Measurements from ENCODE around the gene CNRIP1. TPM values are rescaled to one million over a fixed set of nuclear protein-coding genes. Genes with fewer than 3 reads are reported as not detected.
A peak's percentile ranks its signal among the peaks of the same experiment; 100 is the strongest.

Gene CNRIP1
- total and polyA plus RNA-seq, 3 experiments from 2014 or later: 0.11 TPM; not detected in 2

DNA sequence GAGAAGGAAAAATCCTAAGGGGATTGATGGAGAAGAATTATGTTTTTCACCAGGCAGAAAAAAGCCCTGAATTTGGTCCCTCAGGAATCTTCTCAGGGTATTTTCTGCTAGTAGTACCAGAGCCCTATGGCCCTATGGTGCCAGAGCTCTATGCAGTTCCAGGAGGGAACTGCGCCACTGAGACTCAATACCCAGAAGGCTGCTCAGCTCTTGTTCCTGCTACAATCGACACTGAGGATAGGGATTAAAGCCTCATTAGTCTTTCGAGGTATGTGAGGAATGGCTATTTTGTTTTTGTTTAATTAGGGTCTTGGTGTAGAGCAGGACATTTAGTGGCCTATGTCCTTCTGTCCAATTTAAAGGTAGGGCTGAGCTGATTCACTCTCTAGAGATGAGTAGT, 45.7 kb downstream of the CNRIP1 start:
- Histone ChIP-seq H3K4me3 (ENCODE audit: low read length) (no peak overlapping the region), H3K27me3 (ENCODE audit: insufficient read depth, low read length, poor library complexity, severe bottlenecking) (peaks cover 3% of the 10 kb centered on the region), H3K4me1 (ENCODE audit: insufficient read depth, low read length) (no peaks in the 10 kb centered on the region), H3K36me3 (ENCODE audit: insufficient read depth, low read length) (no peaks in the 10 kb centered on the region), H3K9me3 (ENCODE audit: low read length) (no peaks in the 10 kb centered on the region), H3K27ac (ENCODE audit: low read depth, low read length) (no peak overlapping the region)
- H3K36me3 Mint-ChIP-seq: no peaks in the 10 kb centered on the region
- no peak for DNase-seq
- POLR2A ChIA-PET: no interaction called here
- H3K4me3 Mint-ChIP-seq: no peak overlapping the region
- H3K27me3 Mint-ChIP-seq: peaks cover 5 to 45% of the 10 kb centered on the region in 2 donors
- H3K4me1 Mint-ChIP-seq: no peaks in the 10 kb centered on the region
- no peaks in the 10 kb centered on the region for H3K9me3 Mint-ChIP-seq
- CTCF ChIA-PET: interaction anchor here (0.8 to 2.5 kb wide), 3 partner anchors 9 to 152 kb away, joined by 3 to 8 read pairs (median 4); no protein-coding TSS in a partner anchor
- H3K27ac Mint-ChIP-seq: no peak overlapping the region

DNA sequence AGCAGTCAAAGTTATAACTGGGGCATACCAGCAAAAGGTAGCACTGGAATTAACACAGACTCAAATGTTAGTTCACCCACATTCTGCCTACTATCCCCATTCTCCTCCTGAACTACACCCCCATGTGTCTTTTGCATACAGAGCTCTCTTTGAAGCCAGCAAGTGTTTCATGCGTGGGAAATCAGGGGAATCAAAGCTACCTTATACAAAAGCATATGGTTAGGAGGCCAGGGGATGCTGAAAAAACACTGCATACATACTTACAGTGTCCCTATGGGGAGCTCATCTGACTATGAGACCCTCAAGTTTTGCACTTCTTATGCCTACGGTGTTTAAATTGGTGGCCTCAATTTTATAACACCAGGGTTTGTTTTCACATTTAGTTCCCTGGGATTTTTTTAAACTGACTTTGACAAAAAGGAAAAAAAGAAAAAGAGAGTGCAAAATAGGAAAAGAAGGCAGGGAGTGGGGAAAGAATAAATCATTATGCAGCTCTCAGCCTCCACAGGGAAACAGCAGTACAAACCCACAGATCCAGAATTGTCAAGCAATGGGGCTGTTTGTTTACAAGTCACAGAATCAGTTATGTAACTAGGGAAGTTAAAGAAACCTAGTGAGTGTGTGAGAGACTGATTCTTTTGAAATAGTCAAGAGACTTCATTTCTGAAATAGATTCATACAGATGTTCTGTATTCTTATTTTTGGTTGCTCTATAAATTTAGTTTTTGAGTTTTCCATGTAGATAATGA, 47.3 kb downstream of the CNRIP1 start:
- H3K4me1 ChIP-seq (ENCODE audit: insufficient read depth, low read length): no peaks in the 10 kb centered on the region
- POLR2A ChIA-PET: no interaction called here

DNA sequence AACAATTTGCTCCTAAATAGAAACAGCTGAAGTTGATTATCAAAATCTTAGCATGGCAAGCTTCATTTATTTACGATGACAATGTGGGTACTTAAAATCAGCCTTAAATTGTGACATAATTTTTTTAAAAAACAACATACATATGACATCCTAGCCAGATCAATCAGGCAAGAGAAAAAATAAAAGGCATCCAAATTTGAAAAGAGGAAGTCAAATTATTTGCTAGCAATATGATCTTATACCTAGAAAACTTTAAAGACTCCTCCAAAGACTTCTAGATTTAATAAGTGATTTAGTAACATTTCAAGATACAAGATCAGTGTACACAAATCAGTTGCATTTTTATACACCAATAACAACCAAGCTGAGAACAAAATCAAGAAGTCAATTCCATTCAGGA, 53.1 kb downstream of the CNRIP1 start:
- Histone ChIP-seq H3K9me3 (ENCODE audit: low read length) (no peaks in the 10 kb centered on the region), H3K27ac (ENCODE audit: low read depth, low read length) (no peak overlapping the region), H3K4me1 (ENCODE audit: insufficient read depth, low read length) (no peaks in the 10 kb centered on the region), H3K36me3 (ENCODE audit: insufficient read depth, low read length) (no peaks in the 10 kb centered on the region), H3K4me3 (ENCODE audit: low read length) (no peak overlapping the region), H3K27me3 (ENCODE audit: insufficient read depth, low read length, poor library complexity, severe bottlenecking) (no peaks in the 10 kb centered on the region)
- no peak overlapping the region for H3K27ac Mint-ChIP-seq
- peaks cover 0 to 2% (median 0%) of the 10 kb centered on the region in 5 donors for H3K9me3 Mint-ChIP-seq
- CTCF ChIA-PET: no interaction called here
- no peaks in the 10 kb centered on the region for H3K36me3 Mint-ChIP-seq
- H3K4me1 Mint-ChIP-seq: no peaks in the 10 kb centered on the region
- POLR2A ChIA-PET: no interaction called here
- peaks cover 8 to 14% of the 10 kb centered on the region in 2 donors for H3K27me3 Mint-ChIP-seq
- no peak overlapping the region for H3K4me3 Mint-ChIP-seq
- DNase-seq: no peak

More for the DNA sequence above, 47.3 kb downstream of the CNRIP1 start:
- Mint-ChIP-seq H3K36me3 (no peaks in the 10 kb centered on the region), H3K27ac (no peak overlapping the region), H3K4me3 (no peak overlapping the region), H3K27me3 (peaks cover 7 to 39% of the 10 kb centered on the region in 2 donors), H3K4me1 (no peaks in the 10 kb centered on the region), H3K9me3 (no peaks in the 10 kb centered on the region)
- Histone ChIP-seq H3K27ac (ENCODE audit: low read depth, low read length) (no peak overlapping the region), H3K9me3 (ENCODE audit: low read length) (no peaks in the 10 kb centered on the region), H3K4me3 (ENCODE audit: low read length) (no peak overlapping the region), H3K36me3 (ENCODE audit: insufficient read depth, low read length) (no peaks in the 10 kb centered on the region), H3K27me3 (ENCODE audit: insufficient read depth, low read length, poor library complexity, severe bottlenecking) (peaks cover 3% of the 10 kb centered on the region)
- no peak for DNase-seq
- CTCF ChIA-PET: no interaction called here

DNA sequence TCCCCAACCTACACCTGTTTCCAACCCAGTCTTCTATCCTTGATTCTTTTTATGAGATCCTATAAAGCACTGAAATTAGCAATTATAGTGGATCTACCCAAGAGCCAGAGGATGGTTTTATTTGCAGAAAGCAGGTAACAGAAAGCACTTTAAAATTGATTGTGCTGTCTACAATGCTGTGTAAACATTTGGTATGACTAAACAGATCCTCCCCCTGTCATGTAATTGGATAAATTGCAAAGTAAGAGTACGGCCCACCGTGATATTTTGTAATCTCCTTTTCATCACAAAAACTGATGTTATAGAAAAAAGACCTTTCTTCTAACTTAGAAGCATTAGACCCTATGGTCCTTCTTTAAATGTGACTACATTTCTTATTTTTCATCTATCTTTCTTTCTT, 56.1 kb downstream of the CNRIP1 start:
- H3K4me3 ChIP-seq (ENCODE audit: low read length): no peak overlapping the region
- no peaks in the 10 kb centered on the region for H3K36me3 ChIP-seq (ENCODE audit: insufficient read depth, low read length)
- no peaks in the 10 kb centered on the region for H3K4me1 ChIP-seq (ENCODE audit: insufficient read depth, low read length)
- no peaks in the 10 kb centered on the region for H3K9me3 ChIP-seq (ENCODE audit: low read length)
- no peak overlapping the region for H3K27ac Mint-ChIP-seq
- H3K27me3 ChIP-seq (ENCODE audit: insufficient read depth, low read length, poor library complexity, severe bottlenecking): no peaks in the 10 kb centered on the region
- POLR2A ChIA-PET: no interaction called here
- no peak for DNase-seq
- peaks cover 3 to 11% of the 10 kb centered on the region in 2 donors for H3K27me3 Mint-ChIP-seq
- H3K36me3 Mint-ChIP-seq: no peaks in the 10 kb centered on the region
- H3K4me3 Mint-ChIP-seq: no peak overlapping the region
- CTCF ChIA-PET: no interaction called here
- H3K4me1 Mint-ChIP-seq: no peaks in the 10 kb centered on the region
- peaks cover 0 to 2% (median 0%) of the 10 kb centered on the region in 5 donors for H3K9me3 Mint-ChIP-seq
- H3K27ac ChIP-seq (ENCODE audit: low read depth, low read length): no peak overlapping the region

DNA sequence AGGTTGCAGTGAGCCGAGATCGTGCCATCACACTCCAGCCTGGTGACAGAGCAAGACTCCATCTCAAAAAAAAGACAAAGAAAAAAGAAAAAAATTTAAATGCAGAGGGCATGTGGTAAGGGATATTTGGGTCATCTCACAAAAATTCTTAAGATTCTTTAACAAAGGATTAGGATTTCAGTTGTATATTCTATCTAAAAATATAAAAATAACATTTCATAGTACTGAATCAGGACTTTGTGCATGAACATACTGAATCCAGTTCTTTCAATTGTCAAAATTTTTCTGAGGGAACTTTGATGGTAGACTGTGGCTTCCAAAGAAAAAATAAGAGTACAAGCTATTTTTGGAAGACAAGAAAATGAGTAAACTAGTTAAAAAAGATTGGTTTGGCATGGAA, 60.9 kb downstream of the CNRIP1 start:
- no peak for DNase-seq
- H3K36me3 Mint-ChIP-seq: no peaks in the 10 kb centered on the region
- Histone ChIP-seq H3K9me3 (ENCODE audit: low read length) (no peaks in the 10 kb centered on the region), H3K27me3 (ENCODE audit: insufficient read depth, low read length, poor library complexity, severe bottlenecking) (no peaks in the 10 kb centered on the region), H3K36me3 (ENCODE audit: insufficient read depth, low read length) (no peaks in the 10 kb centered on the region), H3K4me1 (ENCODE audit: insufficient read depth, low read length) (peaks cover 10% of the 10 kb centered on the region), H3K27ac (ENCODE audit: low read depth, low read length) (no peak overlapping the region), H3K4me3 (ENCODE audit: low read length) (no peak overlapping the region)
- no peak overlapping the region for H3K4me3 Mint-ChIP-seq
- H3K4me1 Mint-ChIP-seq: peaks cover 13 to 28% (median 18%) of the 10 kb centered on the region in 3 donors
- CTCF ChIA-PET: no interaction called here
- H3K9me3 Mint-ChIP-seq: no peaks in the 10 kb centered on the region
- H3K27ac Mint-ChIP-seq: no peak overlapping the region
- POLR2A ChIA-PET: no interaction called here
- H3K27me3 Mint-ChIP-seq: peaks cover 0 to 4% of the 10 kb centered on the region in 2 donors

DNA sequence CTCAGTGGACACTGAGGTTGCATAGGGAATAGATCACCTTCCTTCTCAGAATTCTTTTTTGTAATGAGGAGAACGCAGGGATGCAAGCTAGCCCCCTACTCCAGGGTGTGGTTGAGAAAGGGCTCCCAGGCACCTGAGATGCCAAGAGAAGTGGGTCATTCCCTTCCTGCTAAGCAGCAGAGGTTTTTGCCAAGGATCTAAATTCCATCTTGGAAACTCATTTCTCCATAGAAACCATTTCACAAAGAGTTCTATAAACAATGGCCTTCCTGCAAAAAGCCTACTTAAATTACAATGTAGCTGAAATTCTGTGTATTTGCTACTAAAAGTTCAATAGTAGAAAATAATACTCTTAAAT, 63.7 kb downstream of the CNRIP1 start:
- peak overlapping the region in 4 of 8 donors; percentile 14 to 68 (median 50) for H3K27ac Mint-ChIP-seq
- H3K36me3 Mint-ChIP-seq: peaks cover 0 to 13% (median 0%) of the 10 kb centered on the region in 3 donors
- peaks cover 21 to 41% (median 29%) of the 10 kb centered on the region in 3 donors for H3K4me1 Mint-ChIP-seq
- Histone ChIP-seq H3K9me3 (ENCODE audit: low read length) (no peaks in the 10 kb centered on the region), H3K4me3 (ENCODE audit: low read length) (no peak overlapping the region), H3K36me3 (ENCODE audit: insufficient read depth, low read length) (no peaks in the 10 kb centered on the region), H3K27ac (ENCODE audit: low read depth, low read length) (no peak overlapping the region), H3K27me3 (ENCODE audit: insufficient read depth, low read length, poor library complexity, severe bottlenecking) (no peaks in the 10 kb centered on the region), H3K4me1 (ENCODE audit: insufficient read depth, low read length) (peaks cover 10% of the 10 kb centered on the region)
- ChIA-PET CTCF (no interaction called here), POLR2A (no interaction called here)
- no peaks in the 10 kb centered on the region for H3K9me3 Mint-ChIP-seq
- DNase-seq: no peak
- H3K4me3 Mint-ChIP-seq: no peak overlapping the region
- H3K27me3 Mint-ChIP-seq: peaks cover 0 to 9% of the 10 kb centered on the region in 2 donors

DNA sequence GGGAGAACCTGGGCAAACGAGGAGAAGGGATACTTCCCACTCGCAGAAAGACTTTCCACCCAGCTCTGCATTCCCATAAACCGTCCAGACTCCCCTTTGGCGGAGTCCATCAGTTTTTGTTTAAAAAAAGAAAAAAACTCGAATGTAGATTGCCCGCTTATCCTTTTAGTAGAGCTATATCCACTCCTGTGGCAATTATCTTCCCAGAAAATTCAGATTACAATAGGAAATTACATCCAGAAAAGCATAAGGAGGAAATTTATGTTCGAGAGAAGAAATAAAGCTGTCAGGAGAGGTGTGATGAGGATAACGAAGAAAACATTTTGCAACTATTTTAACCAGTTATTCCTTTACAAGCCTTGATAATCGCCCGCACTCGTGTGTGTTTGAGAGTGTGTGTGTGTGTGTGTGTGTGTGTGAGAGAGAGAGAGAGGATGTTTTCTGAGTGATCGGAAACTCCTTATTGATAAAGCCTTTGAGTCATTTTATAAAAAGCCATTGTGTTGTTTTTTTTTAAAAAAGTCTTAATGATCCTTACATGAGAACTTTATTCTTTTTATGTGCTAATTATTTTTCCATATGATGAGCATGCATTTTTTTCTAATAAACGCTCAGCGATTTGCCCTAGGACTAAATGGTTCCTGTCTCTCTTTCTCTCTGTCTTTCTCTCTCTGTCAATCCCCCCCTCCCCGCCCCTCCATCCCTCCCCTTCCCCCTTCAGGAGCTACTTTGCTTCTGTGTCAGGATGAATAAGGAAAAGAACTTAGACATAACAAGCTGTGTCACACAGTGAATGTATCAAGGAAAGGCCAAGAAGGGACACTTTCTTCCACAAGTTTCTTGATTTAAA, 66.3 kb downstream of the CNRIP1 start:
- H3K9me3 Mint-ChIP-seq: no peaks in the 10 kb centered on the region

More for the DNA sequence above, 66.3 kb downstream of the CNRIP1 start:
- ChIA-PET POLR2A (interaction anchor here (0.6 to 2.8 kb wide), 3 partner anchors 96 to 262 kb away, joined by 3 to 21 read pairs (median 3); partner anchors contain the start of gene PNO1), CTCF (interaction anchor here (0.7 to 2.3 kb wide), 6 partner anchors 17 to 131 kb away, joined by 3 to 16 read pairs (median 4); a partner anchor contains a TSS)
- Mint-ChIP-seq H3K27me3 (peaks cover 0 to 9% of the 10 kb centered on the region in 2 donors), H3K36me3 (peaks cover 0 to 22% (median 0%) of the 10 kb centered on the region in 3 donors), H3K27ac (peak overlapping the region in 7 of 8 donors; percentile 93 to 99 (median 97)), H3K4me3 (peak overlapping the region; percentile 92 to 99 (median 97)), H3K4me1 (peaks cover 29 to 41% (median 36%) of the 10 kb centered on the region in 3 donors)
- Histone ChIP-seq H3K36me3 (ENCODE audit: insufficient read depth, low read length) (no peaks in the 10 kb centered on the region), H3K27me3 (ENCODE audit: insufficient read depth, low read length, poor library complexity, severe bottlenecking) (no peaks in the 10 kb centered on the region), H3K4me3 (ENCODE audit: low read length) (peak overlapping the region; percentile 83), H3K27ac (ENCODE audit: low read depth, low read length) (peak overlapping the region; percentile 93), H3K9me3 (ENCODE audit: low read length) (no peaks in the 10 kb centered on the region), H3K4me1 (ENCODE audit: insufficient read depth, low read length) (peaks cover 32% of the 10 kb centered on the region)
- DNase-seq: peak in 4 of 5 donors; percentile 4 to 59 (median 40)
